ENCODE data around the gene GRIN1. TPM values are rescaled to one million over a fixed set of nuclear protein-coding genes. Genes with fewer than 3 reads are reported as not detected.

GRIN1 gene
- total and polyA plus RNA-seq, 2 donors (not counting 3 experiments of a cell fraction or from before 2014, with no cell fraction given) = not detected

DNA sequence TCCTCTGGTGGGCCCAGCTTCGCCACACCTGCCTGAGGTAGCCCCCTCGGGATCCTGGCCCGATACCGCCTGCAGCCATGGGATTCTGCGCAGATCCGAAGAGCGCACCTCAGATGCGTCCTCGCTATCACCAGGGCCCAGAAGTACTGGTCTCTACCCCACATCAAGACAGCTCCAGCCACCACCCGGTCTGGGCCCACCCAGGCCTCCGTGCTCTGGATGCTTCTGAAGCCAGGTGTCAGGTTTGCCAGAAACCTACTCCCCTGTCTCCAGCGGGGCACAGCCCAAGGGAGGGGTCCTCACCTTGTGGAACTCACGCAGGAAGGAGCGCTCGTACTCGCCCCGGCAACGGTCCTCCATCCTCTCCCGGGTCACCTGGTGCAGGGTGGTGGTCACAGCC is 47.0 kb downstream of the GRIN1 start:
- no peak overlapping the region for H3K9ac ChIP-seq (replicated peaks; ENCODE audit: extremely low read depth, insufficient read depth, low read length)
- H3K9me1 ChIP-seq (replicated peaks; ENCODE audit: control insufficient read depth, extremely low read depth, insufficient read depth, low read length) = no peaks in the 10 kb centered on the region
- H3K79me2 ChIP-seq (ENCODE audit: control insufficient read depth, insufficient read depth, low read length) = peaks cover 33% of the 10 kb centered on the region
- DNase-seq (ENCODE audit: low read depth, low spot score) (no peak), FAIRE-seq (no peak)
- no peaks in the 10 kb centered on the region for H3K9me3 ChIP-seq (replicated peaks; ENCODE audit: control insufficient read depth, insufficient read depth, low read length)
- peaks cover 0 to 43% of the 10 kb centered on the region in 2 experiments for H3K36me3 ChIP-seq (ENCODE audit: control insufficient read depth in 2 of 2, extremely low read depth in 1 of 2, insufficient read depth in 2 of 2, low read length in 2 of 2)
- no peaks in the 10 kb centered on the region for H4K20me1 ChIP-seq (replicated peaks; ENCODE audit: control insufficient read depth, extremely low read depth, insufficient read depth, low read length)
- POLR2A ChIA-PET = no interaction called here
- H3K4me3 ChIP-seq (replicated peaks in 1 of 3; ENCODE audit: insufficient read depth in 1 of 3, low read depth in 1 of 3, low read length in 3 of 3) = no peak overlapping the region
- no peak overlapping the region for H2AFZ ChIP-seq (ENCODE audit: low read depth, low read length)
- H3K27me3 ChIP-seq (ENCODE audit: control insufficient read depth in 2 of 2, insufficient read depth in 2 of 2, low read length in 2 of 2) = no peaks in the 10 kb centered on the region
- TF ChIP-seq, protein P1, sequence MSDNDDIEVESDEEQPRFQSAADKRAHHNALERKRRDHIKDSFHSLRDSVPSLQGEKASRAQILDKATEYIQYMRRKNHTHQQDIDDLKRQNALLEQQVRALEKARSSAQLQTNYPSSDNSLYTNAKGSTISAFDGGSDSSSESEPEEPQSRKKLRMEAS (IDR thresholded peaks at IDR 0.05; ENCODE audit: insufficient read depth, insufficient read length) = no peak
- TF ChIP-seq GATA2 (IDR thresholded peaks at IDR 0.05; ENCODE audit: insufficient read depth, insufficient read length, low read depth, low read length) = no peak
- no peak for TF ChIP-seq JUN (IDR thresholded peaks at IDR 0.05; ENCODE audit: borderline replicate concordance, insufficient read depth, insufficient read length, low read depth)
- no peak for TF ChIP-seq MYC (IDR thresholded peaks at IDR 0.05; ENCODE audit: low read depth, low read length)
- TF ChIP-seq, protein P2, sequence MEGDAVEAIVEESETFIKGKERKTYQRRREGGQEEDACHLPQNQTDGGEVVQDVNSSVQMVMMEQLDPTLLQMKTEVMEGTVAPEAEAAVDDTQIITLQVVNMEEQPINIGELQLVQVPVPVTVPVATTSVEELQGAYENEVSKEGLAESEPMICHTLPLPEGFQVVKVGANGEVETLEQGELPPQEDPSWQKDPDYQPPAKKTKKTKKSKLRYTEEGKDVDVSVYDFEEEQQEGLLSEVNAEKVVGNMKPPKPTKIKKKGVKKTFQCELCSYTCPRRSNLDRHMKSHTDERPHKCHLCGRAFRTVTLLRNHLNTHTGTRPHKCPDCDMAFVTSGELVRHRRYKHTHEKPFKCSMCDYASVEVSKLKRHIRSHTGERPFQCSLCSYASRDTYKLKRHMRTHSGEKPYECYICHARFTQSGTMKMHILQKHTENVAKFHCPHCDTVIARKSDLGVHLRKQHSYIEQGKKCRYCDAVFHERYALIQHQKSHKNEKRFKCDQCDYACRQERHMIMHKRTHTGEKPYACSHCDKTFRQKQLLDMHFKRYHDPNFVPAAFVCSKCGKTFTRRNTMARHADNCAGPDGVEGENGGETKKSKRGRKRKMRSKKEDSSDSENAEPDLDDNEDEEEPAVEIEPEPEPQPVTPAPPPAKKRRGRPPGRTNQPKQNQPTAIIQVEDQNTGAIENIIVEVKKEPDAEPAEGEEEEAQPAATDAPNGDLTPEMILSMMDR (IDR thresholded peaks at IDR 0.05; ENCODE audit: extremely low read depth in 1 of 2, insufficient read depth in 1 of 2, low read depth in 1 of 2, low read length in 2 of 2) = no peak
- no peak for TF ChIP-seq FOS (IDR thresholded peaks at IDR 0.05; ENCODE audit: borderline replicate concordance, insufficient read depth, low read length)
- TF ChIP-seq POLR2A (IDR thresholded peaks at IDR 0.05; ENCODE audit: low read depth, low read length) = no peak
- no peak for TF ChIP-seq EZH2 (IDR thresholded peaks at IDR 0.05; ENCODE audit: borderline replicate concordance, low read depth, low read length, severe bottlenecking)
- TF ChIP-seq POLR2AphosphoS5 (IDR thresholded peaks at IDR 0.05; ENCODE audit: insufficient read depth, low read depth, low read length) = no peak
- no TSS peak for BruUV-seq (replicated peaks)
- H3K4me1 ChIP-seq (ENCODE audit: control insufficient read depth, extremely low read depth, insufficient read depth, low read length) = peaks cover 17% of the 10 kb centered on the region
- intact Hi-C loops (cut with micrococcal nuclease) = no loop called here
- H3K27ac ChIP-seq (ENCODE audit: insufficient read depth, low read depth, low read length) = no peak overlapping the region
- dilution Hi-C loops (cut with MboI; ENCODE audit: extremely low pct_ligation_motif_present, low sequenced_read_pairs) = no loop called here
- CTCF ChIA-PET = no interaction called here
- no peak overlapping the region for H3K4me2 ChIP-seq (ENCODE audit: insufficient read depth, low read length)
